A172 (cell line): ENCODE measurements around the gene ASAH2. TPM values are rescaled to one million over a fixed set of nuclear protein-coding genes. Genes with fewer than 3 reads are reported as not detected.
"Not testable (repeated sequence)": the region's sequence is repeated elsewhere in the genome, so short reads cannot be mapped to it uniquely, and the experiment has no call there.

Experiments used
- DNase-seq: peaks from one replicate; pipeline ENCODE4 v3.0.0-alpha.2; 2015; ENCODE audit warnings: low spot score
- total RNA-seq: library from RNA; depleted of rRNA; stranded (reverse); fragments of >200 nt; shearing (Covaris generic); gene quantifications from 2 replicates; pipeline ENCODE4 v1.2.3, GENCODE V29; 2014; rRNA removed

Gene ASAH2
- total RNA-seq, result 0.46 and 0.83 TPM in 2 replicates

DNA sequence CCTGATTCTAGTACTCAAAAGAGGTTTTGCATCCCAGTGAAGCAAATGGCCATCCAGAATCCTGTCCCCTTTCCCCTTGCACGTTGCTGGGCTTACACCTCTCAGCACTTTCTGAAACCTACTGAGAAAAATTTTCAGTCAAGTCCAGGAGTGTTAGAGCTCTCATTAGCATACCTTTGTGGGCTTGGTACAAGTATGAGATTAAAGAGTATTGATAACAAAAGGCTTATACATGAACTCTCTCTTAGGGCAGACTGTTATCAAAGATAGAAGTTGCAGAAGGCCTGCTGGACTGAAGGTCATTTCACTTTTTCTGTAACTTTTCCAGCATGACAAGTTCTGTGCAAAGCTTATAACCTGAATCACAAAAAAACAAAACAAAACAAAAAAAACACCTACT is at the start of gene ASAH2:
ASAH2 (minus strand) TSS at position 123 of the 400 bp plus-strand sequence. CDS start 2,906 bp downstream, outside the sequence.
- no peak for DNase-seq

DNA sequence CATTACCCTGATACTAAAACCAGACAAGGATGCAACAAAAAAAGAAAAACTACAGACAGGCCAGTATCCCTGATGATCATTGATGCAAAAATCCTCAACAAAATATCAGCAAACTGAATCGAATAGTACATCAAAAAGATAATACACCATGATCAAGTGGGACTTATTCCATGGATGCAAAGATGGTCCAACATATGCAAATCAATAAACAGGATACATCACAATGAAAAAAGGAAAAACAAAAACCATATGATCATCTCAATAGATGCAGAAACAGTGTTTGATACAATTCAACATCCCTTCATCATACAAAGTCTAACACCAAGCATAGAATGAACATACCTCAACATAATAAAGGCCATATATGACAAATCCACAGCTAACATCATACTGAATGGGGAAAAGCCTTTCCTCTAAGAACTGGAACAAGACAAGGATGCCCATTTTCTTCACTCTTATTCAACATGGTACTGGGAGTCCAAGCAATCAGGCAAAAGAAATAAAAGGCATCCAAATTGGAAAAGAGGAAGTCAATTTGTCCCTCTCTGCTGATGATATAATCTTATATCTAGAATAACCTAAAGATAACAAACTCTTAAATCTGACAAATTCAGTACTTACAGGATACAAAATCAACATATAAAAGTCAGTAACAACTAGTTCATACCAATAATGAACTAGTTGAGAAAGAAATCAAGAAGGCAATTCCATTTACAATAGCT is 48.8 kb upstream of the ASAH2 start:
- no peak for DNase-seq

DNA sequence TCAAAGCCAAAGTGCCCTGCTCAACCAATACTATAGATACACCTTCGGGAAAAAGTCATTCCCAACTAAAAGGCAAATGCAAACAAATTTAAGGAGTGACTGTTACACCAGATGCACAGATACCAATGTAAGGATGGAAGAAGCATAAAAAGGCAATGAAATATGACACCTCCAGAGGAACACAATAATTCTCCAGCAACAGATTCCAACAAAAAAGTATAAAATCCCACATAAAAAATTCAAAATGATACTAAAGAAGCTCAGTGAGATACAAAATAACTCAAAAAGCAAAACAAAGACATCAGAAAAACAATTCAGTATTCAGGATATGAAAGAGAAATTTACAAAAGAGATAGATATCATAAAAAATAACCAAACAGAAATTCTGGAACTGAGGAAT is 44.1 kb upstream of the ASAH2 start:
- no peak for DNase-seq

DNA sequence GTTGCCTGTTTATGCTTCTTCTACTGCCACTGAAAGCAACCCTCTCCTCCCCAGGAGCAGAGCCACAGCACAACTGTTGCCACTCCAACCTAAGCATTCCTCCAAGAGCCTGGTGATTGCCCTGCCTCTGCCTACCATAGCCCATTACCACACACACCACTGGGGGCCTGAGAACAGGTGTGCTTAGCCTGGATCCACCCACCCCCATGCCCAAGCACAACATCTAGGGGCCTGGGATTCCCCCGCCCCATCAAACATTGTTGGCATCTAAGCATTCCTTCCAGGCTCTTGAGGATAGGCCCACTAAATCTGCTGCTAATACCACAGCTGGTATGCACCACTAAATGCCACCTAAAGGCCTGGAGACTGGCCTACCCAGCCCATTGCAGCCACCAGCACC is 43.3 kb upstream of the ASAH2 start:
- no peak for DNase-seq

DNA sequence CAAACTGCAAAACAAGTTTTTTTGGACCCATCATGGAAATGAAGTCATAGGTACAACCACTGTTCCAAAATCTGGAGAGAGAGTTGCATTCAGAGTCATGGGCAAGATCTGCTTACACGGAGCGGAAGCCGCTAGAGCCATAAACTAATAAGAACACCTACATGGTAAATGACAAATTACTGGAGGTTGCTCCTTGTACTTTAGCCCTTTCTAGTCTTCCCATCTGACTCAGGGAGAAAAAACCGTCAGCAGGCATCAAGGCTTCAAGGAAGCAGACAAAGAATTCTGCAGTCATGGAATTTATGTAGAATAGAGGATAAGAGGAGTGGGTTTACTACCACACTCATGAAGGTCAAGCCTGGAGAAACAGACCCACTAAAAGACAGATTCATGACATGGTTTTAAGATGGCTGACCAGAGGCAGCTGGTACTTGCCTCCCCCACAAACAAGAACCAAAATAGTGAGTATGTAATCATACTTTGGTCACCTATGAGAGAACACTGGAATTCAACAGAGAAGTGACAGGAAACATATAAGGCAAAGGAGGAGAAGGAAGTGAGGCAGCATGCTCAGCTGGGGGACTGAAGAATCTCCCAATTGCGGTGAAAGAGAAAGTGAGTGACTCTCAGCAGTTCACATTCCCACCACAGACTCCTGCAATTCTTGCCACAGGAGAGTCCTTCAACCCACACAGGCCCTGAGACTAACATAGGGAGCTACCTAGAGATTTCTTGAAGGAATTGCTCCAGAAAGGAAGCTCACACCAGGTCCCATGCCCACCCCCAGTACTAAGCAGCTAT is 42.4 kb upstream of the ASAH2 start:
- DNase-seq, result no peak

DNA sequence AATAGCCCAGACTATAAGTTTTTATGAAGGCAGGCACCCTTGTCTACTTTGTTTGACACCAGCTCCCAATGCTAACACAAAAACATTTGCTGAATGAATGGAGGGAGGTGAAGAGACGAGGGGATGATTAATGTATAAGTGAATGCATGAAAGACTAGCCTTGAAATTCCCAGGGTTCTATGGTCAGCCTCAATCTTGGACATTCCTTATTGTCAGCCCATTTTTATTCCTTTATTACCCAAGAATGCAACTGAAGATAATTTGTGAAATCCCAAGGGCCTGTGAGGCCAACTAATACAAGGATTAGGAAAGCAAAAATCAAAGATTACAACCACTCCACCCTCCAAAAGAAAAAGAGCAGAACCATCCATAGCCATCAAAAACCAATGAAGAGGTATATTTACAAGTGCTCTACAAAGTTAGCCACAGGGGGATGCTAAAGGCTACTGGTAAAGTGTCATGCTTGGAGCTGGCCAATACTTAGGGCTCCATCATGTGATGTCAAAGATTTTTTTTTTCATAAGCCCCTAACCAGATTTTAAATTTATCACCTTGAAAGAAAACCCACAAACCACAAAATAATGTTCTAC is 40.0 kb upstream of the ASAH2 start:
- DNase-seq, result no peak

DNA sequence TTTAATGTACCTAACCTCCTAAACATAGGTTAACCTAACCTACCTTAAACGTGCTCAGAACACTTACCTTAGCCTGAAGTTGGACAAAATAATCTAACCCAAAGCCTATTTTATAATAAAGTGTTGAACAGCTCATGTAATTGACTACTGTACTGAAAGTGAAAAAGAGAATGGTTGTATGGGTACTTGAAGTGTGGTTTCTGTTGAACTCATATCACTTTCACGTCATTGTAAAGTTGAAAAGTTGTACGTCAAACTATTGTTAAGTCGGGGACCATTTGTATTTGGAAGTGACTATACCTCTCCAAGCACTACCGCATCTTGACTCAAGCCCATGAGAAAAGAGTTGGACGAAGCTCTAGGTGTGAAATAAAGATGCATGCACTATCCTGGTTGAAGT is 37.9 kb upstream of the ASAH2 start:
- DNase-seq, result no peak

DNA sequence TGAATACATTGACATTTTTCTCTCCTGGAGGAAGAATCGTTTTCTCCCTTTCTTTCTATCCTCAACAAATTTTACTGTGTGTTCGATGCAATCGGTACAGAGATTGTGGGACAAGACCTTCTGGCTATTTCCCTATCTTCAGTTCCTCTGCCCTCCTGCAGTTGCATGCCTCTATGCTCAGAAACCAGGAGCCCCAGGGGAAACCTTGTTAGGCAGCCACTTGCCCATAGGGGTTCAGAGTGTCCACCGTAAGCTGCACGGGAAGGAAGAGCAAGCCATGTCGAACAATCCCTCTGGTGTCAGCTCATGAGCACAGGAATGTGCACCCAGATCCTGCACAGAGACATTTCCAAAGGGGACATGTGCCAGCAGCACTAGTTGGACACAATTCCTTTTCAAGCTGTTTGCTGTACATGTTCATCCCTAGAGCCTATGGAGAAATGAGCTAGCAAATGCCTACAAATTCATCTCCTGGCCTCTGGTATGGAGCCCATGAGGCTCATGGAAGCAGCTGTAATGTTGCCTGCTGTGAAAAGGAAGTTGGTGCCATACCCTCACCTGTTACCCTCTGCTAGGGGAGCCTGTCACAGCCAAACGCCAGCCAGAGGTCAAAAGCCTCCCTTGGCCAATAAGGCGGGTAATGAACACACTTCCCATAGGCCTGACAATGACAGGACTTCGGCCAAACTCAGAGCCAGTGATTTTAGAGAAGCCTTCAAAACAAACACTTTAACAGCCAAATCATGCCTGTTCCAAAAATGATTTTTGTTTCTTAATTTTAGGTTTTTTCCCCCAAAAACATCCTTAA is 35.9 kb upstream of the ASAH2 start:
- no peak for DNase-seq

DNA sequence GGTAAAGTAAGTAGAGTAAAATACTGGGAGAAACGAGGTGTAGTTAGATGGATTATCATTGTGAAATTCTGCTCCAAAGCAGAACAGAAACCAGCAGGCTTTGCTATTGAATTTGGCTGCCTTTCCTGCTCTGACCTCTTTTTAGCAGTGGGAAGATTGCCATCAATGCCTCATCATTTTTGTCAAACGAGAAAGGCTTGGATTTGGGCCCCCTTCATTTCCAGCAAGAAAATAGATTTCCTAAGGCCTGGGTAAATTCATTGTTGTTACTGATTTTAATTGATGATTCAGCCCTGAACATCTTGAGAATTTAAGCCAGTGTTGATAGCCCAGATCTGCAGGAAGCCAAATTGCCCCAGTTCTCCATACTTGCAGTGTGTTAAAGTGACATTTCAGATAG is 35.2 kb upstream of the ASAH2 start:
- no peak for DNase-seq

DNA sequence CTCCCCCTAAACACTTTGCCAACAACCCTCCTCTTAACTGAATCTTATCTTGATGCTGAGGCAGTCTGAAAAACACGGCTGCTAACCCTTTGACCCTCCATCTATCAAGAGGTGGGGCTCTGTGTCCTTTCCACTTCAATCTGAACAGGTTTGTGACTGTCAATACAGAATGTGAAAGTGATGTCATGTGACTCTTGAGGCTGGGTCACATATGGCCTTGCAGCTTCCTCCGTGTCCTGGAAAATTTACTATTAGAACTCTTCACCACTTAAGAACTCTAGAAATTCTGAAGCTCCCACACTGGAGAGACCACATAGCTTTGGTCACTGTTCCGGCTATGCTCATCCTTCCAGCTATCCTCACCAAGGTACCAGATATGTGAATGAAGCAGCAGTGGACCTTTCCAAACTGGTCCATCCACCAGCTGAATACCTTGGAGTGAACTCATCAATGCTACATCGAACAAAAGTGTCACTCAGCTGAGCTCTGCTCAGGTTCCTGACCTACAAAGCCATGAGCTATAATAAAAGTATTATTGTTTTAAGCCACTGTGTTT is 30.7 kb upstream of the ASAH2 start:
- no peak for DNase-seq

DNA sequence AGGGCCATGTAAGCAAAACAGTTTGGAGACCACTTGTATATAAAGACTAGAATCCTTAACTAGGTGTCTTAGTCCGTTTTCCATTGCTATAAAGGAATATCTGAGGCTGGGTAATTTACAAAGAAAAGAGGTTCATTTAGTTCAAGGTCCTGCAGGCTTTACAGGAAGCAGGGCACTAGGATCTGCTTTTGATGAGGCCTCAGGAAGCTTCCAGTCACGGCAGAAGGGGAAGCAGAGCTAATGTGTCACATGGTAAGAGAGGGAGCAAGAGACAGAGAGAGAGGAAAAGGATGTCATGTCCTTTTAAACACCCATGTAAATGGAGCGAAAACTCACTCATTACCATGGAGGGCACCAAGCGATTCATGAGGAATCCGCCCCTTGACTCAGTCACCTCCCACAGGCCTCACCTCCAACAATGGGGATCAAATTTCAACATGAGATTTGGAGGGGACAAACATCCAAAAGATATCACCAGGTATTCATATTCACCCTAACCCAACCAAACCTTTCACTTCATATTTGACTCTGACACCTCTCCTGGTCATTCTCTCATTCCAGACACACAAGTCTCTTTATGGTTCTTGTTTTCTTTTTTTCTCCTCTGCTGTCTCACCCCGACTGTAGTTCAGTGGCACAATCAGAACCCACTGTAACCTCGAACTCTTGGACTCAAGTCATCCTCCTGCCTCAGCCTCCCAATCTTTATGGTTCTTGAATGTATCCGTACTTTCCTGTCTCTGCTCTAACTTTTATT is 30.1 kb upstream of the ASAH2 start:
- no peak for DNase-seq

DNA sequence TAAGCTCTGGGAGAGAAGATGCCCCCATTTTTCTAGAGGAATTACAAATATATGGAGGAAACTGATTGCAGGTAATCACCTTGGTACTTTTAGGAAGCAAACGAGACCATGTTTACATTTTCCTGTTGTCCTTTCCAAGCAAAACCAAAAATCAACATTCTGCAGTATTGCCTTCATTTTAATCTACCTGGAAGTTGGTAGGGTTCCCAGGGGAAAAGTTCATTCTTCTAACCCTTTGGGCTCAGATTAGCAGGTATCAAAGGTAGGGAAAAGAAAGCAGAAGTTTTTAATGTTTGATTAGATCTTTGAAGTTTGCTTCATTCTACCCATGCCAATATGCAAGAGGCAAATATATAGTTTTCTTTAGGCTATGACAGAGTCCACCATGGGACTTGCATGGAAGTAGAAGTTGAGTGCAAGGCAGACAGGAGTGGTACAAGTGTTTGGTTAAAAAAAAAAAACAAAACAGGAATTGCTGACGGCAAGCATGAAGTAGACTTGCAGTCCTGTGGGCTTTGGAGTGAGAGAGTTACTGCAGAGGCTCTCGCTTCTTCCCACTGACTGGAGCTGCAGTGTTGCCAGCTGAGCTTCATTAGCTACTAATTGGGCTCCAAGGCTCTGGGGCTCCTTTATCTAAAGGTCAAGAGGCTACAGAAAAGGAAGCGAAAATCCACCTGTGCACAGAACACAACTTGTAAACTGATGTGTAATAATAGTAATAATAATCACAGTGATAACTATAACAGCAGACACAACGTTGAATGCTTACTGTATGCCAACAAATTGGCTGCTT is 28.9 kb upstream of the ASAH2 start:
- no peak for DNase-seq

DNA sequence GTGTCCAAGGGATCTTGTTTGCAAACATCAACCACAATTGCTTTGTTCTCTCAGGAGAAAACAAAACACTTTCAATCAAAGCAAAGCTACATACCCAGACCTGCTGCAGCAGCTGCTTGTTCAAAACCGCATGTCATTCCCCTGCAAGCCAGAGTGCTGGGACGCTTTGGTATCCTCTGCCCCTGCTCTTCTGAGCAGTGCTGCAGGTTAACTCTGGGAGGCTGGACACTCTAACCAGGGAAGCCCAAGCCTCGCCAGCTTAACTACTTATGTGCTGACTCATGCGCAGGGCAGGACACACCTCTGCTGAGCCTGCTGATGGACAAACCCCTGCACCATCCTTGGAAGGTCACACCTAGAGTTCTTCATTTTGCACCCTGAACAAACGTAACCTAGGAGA is 28.2 kb upstream of the ASAH2 start:
- DNase-seq, result peak; percentile 37

DNA sequence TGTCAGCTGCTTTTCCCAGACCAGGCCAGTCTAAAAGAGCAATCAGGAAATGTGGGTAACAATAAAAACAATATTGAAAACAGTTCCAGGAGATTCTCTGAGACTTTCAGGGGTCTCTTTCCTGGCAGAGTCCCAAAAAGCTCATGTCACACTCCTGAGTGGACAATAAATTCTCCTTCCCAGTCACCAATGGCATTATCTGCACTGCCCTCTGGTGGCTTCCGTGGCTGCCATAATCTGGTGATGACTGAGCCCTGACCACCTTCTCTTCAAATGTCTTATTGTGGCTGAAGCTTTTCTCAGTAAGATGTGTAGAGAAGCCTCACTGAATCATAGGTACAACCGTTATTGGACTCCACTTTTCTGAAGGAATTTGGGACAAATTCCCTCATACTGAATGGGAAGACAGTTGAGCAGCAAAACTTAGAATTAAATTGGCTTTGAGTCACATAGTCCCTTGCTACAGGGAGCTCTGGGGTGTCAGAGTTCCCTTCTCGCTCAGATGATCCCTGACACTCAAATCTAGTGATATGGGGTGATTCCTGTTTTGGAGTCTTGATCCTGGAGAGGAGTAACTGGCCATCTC is 24.4 kb upstream of the ASAH2 start:
- DNase-seq, result peak; percentile 16

DNA sequence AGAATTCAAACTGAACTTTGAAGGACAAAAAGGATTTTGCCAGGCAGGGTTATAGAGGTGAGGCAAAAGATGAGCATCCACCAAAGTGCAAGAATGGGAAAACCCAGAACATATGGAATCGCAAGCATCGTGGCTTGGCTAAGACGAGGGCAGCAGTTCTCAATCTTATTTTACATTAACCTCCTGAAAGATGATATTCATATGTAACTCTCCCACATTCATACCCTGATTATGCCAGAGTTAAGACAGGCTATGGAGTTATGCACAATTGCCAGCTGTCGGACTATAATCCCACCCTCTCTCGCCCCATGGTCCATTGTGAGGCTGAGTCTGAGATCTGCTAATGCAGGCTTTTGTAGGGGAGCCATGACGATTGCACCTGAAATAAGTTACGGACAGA is 21.2 kb upstream of the ASAH2 start:
- DNase-seq, result no peak

DNA sequence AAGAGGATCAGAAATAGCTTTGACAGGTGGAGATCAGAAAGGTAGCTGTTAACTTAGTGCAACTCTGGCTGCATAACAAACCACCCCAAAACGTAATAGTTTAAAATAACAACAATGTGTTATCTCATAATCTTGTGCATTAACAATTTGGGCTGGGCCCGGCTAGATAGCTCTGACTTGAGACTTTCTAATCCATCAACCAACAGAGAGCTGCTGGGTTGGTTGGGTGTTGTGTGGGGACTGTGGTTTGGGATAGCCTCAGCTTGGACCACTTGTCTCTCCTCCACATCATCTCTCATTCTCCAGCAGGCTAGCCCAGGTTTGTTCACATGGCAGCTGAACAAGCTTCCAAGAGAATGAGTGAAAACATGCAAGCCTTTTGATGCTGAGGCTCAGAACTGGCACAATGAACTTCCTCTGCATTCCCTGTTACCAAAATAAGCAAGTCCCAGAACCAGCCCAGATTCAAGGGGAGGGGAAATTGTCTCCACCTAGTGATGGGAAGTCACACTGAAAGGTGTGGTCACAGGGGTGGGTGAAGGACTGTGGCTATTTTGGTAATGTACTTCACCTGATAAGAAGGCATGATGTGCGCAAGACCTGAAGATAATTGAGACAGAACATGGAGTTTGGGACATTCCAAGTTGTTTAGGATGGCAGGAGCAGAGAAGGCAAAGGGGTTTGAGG is 20.4 kb upstream of the ASAH2 start:
- no peak for DNase-seq

DNA sequence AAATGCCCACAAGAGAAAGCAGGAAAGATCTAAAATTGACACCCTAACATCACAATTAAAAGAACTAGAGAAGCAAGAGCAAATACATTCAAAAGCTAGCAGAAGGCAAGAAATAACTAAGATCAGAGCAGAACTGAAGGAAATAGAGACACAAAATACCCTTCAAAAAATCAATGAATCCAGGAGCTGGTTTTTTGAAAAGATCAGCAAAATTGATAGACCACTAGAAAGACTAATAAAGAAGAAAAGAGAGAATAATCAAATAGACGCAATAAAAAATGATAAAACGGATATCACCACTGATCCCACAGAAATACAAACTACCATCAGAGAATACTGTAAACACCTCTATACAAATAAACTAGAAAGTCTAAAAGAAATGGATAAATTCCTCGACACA is 16.6 kb upstream of the ASAH2 start:
- DNase-seq, result not testable (repeated sequence)

DNA sequence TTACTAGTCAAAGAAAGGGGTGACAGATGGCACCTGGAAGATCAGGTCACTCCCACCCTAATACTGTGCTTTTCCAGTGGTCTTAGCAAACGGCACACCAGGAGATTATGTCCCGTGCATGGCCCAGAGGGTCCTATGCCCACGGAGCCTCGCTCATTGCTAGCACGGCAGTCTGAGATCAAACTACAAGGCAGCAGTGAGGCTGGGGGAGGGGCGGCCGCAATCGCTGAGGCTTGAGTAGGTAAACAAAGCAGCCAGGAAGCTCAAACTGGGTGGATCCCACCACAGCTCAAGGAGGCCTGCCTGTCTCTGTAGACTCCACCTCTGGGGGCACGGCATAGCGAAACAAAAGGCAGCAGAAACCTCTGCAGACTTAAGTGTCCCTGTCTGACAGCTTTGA is 11.3 kb upstream of the ASAH2 start:
- DNase-seq, result not testable (repeated sequence)

DNA sequence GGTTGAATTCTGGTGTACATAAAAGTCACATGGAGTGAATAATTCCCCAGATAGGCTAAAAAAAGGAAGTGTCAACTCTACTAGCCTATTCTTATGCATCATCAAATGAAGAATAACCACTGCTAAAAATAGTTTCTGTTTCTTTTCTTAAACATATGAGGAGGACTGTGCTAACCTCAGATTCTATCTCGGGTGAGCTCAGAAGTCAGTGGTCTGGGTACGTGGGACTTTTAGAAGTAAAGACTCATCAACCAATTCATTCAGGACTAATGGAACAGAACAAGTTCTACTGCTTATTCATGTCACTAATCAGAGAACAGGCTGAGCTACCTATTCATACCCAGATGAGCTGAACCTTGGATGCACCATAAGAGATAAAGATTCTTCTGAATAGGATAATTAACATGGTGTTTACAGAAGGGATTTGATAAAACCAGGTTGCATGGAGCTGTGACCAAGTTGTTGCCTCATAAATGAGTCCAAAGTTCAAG is 9.5 kb upstream of the ASAH2 start:
- DNase-seq, result no peak
